ENCODE data around the gene WDR20. TPM values are rescaled to one million over a fixed set of nuclear protein-coding genes. Genes with fewer than 3 reads are reported as not detected.
"Not testable (repeated sequence)": the region's sequence is repeated elsewhere in the genome, so short reads cannot be mapped to it uniquely, and the experiment has no call there.

WDR20 gene
- total RNA-seq (2014; rRNA removed; shearing (Covaris generic)), result 10.2 and 12.2 TPM in 2 replicates

DNA sequence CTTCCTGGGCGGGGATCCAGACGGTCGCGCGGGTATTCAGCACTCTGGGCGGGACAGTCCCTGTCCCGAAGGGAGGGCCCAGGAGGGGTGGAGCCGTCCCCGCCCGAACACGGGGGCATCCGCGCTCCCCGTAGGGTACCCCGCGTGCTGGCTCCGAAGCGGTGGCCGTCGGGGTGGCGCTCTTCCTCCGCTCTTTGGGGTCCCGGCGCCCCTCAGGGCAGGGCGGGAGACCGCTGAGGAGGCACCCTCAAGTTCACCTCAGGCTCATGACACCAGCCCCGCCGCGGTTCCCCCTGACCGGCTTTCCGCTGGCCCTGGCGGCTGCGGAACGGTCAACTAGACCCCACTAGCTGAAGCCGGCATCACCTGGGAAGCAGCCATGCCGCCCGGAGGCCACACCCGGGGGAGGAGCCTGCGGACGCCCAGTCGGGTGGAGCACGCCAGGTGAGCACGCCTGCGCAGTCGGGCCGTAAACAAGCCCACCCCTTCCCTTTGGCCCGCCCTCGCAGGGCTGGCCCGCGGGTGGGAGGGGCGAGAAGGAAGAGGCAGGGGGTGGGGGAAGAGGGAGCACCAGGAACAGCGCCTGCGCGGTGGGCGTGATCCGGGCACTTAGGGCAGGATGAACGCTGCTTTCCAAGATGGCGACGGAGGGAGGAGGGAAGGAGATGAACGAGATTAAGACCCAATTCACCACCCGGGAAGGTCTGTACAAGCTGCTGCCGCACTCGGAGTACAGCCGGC, at the start of gene WDR20:
WDR20 (plus strand) TSS at position 612 of the 741 bp plus-strand sequence; CDS start at position 639, 27 bp downstream.
- peak; percentile 100 for DNase-seq (ENCODE audit: low read depth)

DNA sequence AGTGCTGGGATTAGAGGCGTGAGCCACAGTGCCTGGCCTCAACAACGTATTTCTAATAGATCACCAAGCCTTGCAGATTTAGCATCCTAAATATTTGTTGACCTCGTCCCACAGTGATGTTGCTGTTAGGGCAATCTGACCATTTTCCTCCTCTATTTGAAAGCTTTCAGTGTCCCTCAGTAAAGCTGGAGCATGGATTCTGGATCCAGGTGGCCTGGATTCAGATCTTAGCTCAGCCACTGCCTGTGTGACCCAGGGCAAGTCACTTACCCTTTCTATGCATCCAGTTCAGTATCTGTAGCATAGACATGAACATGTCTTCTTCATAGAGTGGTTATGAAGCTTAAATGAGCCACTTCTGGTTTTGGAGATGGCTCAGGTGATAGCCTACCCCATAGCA, 49.0 kb upstream of the WDR20 start:
- DNase-seq (ENCODE audit: low read depth), result no peak

DNA sequence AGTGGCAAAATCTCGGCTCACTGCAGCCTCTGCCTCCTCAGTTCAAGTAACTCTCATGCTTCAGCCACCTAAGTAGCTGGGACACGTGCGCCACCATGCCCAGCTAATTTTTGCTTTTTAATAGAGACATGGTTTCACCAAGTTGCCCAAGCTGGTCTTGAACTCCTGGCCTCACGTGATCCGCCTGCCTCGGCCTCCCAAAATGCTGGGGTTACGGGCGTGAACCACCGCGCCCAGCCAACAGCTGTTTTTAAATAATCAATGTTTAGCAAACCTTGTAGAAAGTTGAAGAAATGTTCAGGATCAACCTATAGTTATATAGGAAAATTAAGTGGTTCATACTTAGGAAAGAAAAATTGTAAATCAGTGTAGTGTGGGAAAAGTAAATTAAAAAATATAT, 46.9 kb upstream of the WDR20 start:
- no peak for DNase-seq (ENCODE audit: low read depth)

DNA sequence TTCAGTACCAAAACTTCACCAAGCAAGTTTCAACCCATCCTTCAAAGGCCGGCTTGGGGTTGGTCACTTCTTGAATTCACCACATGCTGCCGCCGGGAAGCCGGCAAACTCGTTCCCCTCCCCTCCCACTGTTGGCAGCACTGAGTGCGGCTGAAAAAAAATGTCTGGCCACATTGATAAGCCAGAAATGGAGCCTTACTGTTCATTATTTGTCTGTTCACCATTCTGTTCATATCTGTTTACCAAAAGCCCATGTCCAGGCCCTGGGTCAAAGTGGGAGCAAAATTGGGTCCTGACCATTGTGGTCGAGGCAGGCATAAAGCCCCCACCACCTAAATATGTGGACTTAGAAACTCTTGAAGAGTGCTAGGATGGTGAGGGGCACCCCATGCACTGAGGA, 45.6 kb upstream of the WDR20 start:
- DNase-seq (ENCODE audit: low read depth), result no peak

- peak; percentile 43 for DNase-seq (ENCODE audit: low read depth)
Observed at GRCh38 chr14:102095231-102095870, 44.3 kb upstream of the WDR20 start.

DNA sequence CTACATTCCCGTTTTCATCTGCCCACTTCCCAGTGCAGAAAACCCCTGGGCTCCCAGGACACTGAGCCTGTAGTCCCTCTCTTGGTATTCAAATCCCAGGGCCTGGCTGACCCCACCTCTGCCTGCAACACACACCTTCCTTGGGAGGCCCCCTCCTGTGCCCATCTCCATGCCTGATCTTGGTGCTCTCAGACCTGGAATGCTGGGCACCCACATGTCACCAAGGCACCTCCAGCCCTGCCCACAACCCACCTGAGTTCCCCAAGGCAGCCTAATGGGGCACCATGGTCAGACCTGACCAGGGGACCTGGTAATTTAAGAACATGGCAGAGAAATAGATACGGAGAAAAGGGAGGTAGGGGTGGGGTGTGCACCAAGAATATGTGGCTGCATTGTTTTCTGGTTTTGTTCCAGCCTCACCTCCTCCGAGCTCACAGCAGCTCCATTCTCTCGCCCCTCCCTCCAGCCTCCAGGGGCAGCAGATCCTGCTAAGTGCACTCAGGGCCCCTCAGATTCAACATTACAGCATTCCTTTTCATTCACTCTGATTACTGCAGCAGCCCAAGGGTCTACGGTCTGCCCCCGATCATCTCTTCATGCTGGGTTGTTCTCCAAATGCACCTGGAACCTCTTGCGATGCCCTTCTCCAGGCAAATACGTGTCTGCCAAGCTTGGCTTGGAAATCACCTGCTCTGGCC, 43.7 kb upstream of the WDR20 start:
- no peak for DNase-seq (ENCODE audit: low read depth)

DNA sequence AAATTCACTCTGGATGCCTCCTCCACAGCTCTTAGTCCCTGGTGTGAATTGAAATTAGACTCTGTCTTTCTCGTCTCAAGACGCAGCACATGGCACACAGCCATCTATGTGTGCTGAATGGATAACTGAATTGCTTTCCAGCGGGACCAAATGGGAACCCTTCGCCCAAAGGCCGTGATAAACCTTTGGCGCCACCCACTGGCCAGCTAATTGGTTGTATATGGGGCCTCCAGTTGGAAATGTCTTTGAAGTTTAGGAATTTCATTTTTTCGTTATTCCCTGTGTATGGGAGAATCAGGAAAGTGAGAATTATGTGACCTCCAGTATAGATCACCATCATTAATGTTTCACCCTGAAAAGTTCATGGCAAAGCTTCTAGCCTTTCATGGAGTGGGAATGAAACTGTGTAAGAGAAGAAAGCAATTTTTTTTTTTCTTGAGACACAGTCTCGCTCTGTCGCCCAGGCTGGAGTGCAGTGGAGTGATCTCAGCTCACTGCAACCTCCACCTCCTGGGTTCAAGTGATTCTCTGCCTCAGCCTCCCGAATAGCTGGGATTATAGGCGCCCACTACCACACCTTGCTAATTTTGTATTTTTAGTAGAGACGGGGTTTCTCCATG, 43.0 kb upstream of the WDR20 start:
- DNase-seq (ENCODE audit: low read depth), result peak; percentile 77

- DNase-seq (ENCODE audit: low read depth), result no peak
Observed at GRCh38 chr14:102097441-102098135, 42.1 kb upstream of the WDR20 start.

DNA sequence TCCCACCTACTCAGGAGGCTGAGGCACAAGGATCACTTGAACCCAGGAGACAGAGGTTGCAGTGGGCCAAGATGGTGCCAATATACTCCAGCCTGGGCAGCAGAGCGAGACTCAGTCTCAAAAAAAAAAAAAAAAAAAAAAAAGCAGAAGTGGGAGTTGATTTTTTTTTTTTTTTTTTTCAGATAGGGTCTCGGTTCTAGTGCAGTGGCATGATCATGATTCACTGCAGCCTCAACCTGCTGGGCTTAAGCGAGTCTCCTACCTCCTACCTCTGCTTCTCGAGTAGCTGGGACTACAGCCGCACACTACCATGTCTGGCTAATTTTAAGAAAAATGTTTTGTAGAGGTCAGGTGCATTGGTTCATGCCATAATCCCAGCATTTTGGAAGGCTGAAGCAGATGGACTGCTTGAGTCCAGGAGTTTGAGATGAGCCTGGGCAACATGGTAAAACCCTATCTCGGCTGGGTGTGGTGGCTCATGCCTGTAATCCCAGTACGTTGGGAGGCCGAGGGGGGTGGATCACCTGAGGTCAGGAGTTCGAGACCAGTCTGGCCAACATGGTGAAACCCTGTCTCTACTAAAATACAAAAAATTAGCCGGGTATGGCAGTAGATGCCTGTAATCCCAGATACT, 36.5 kb upstream of the WDR20 start:
- no peak for DNase-seq (ENCODE audit: low read depth)

DNA sequence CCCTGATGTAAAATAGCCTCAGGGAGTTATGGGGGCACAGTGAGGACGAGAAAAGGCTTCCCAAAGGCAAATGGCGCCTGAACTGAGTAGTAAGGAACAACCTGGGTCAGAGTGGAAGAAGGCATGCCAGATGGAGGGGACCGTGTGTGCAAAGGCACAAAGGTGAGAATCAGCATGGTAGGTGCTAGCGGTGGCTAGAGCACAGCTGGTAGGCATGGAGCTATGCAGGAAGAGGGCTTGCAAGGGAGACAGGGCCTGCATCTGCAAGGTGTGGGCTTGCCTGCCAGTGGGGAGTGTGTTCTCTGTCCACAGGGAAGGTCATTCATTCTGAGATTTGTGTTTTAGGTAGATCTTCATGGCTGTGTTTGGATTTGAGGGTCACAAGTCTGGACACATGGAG, 34.3 kb upstream of the WDR20 start:
- DNase-seq (ENCODE audit: low read depth), result no peak

DNA sequence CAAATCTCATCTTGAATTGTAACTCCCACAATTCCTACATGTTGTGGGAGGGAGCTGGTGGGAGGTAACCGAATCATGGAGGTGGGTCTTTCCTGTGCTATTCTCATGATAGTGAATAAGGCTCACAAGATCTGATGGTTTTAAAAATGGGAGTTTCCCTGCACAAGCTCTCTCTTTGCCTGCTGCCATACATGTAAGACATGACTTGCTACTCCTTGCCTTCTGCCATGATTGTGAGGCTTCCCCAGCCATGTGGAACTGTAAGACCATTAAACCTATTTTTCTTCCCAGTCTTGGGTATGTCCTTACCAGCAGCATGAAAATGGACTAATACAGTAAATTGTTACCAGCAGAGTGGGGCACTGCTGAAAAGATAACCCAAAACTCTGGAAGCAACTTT, 30.4 kb upstream of the WDR20 start:
- not testable (repeated sequence) for DNase-seq (ENCODE audit: low read depth)

DNA sequence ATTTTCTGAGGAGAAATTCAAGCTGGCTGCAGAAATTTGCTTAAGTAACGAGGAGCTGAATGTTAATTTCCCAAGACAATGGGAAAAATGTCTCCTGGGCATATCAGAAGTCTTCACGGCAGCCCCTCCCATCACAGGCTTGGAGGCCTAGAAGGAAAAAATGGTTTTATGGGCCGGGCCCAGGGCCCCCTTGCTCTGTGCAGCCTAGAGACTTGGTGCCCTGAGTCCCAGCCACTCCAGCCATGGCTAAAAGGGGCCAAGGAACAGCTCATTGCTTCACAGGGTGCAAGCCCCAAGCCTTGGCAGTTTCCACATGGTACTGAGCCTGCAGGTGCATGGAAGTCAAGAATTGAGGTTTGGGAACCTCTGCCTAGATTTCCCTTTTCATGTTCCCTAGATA, 28.6 kb upstream of the WDR20 start:
- no peak for DNase-seq (ENCODE audit: low read depth)

GRCh38 chr14:102116361-102117180, 23.1 kb upstream of the WDR20 start:
- DNase-seq (ENCODE audit: low read depth), result no peak

GRCh38 chr14:102117852-102118251, 21.8 kb upstream of the WDR20 start:
- DNase-seq (ENCODE audit: low read depth), result no peak

- DNase-seq (ENCODE audit: low read depth), result peak; percentile 11
Observed at GRCh38 chr14:102120888-102121287, 18.8 kb upstream of the WDR20 start.

GRCh38 chr14:102121567-102121966, 18.1 kb upstream of the WDR20 start:
- DNase-seq (ENCODE audit: low read depth), result no peak

GRCh38 chr14:102124419-102124818, 15.3 kb upstream of the WDR20 start:
- no peak for DNase-seq (ENCODE audit: low read depth)

GRCh38 chr14:102125546-102125945, 14.2 kb upstream of the WDR20 start:
- DNase-seq (ENCODE audit: low read depth), result no peak

- DNase-seq (ENCODE audit: low read depth), result no peak
Observed at GRCh38 chr14:102126807-102127455, 12.8 kb upstream of the WDR20 start.

- DNase-seq (ENCODE audit: low read depth), result no peak
Observed at GRCh38 chr14:102131741-102132140, 8.0 kb upstream of the WDR20 start.

Measured in Daoy (cell line).